ENCODE measurements around the gene HNRNPL. TPM values are rescaled to one million over a fixed set of nuclear protein-coding genes. Genes with fewer than 3 reads are reported as not detected.

HNRNPL gene
- polyA plus RNA-seq, 1 experiment = 316 TPM

DNA sequence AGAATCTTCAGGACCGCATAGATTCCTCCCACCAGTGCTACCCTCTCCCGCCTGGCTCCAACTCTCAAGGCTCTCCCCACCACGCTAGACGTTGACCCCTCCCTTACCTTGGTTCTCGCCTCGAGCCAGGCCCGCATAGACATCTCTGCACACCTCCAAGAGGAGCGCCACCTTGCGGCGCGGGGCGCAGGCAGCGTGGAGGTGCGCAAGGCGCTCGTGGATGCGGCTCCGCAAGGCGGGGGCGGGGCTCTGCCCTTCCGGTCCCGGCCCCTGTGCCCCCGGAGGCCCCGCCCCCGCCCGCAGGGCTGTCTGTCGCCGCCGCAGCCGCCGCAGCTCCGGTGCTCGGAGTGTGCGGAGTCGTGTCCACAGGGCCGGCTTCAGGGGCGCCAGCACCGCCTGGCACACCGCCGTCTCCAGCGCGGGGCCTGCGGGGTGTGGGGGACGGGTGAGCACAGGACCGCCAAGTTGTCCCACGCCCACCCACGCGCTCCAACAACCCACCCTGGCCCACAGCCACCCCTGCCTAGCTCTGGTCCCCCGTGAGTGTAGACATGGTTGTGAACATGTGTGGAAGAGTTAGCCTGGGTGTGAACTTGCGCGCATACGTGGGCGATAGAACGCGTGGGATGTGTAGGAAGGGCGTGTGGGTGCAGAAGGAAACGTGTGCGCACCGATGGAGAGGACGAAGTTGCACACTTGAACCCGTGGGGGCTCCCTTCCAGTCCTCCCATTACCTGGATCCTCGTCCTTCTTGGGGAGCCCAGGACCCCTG is 20.2 kb upstream of the HNRNPL start:
- ChIA-PET POLR2A (interaction anchor here (0.5 to 1.3 kb wide), 2 partner anchors 39 to 556 kb away, joined by 3 read pairs; partner anchors contain the start of gene ECH1), CTCF (interaction anchor here (0.8 to 1.3 kb wide), 9 partner anchors 9 to 467 kb away, joined by 3 to 9 read pairs (median 4); partner anchors contain the start of genes FAM98C, MRPS12, RINL and SARS2)
- TF ChIP-seq, protein P1, sequence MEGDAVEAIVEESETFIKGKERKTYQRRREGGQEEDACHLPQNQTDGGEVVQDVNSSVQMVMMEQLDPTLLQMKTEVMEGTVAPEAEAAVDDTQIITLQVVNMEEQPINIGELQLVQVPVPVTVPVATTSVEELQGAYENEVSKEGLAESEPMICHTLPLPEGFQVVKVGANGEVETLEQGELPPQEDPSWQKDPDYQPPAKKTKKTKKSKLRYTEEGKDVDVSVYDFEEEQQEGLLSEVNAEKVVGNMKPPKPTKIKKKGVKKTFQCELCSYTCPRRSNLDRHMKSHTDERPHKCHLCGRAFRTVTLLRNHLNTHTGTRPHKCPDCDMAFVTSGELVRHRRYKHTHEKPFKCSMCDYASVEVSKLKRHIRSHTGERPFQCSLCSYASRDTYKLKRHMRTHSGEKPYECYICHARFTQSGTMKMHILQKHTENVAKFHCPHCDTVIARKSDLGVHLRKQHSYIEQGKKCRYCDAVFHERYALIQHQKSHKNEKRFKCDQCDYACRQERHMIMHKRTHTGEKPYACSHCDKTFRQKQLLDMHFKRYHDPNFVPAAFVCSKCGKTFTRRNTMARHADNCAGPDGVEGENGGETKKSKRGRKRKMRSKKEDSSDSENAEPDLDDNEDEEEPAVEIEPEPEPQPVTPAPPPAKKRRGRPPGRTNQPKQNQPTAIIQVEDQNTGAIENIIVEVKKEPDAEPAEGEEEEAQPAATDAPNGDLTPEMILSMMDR (IDR thresholded peaks at IDR 0.05; ENCODE audit: low read depth, low read length) = peak; percentile 76
- H3K27ac ChIP-seq (ENCODE audit: low read depth, low read length) = peak overlapping the region; percentile 11
- H3K9me3 ChIP-seq (ENCODE audit: control insufficient read depth, insufficient read depth, low read length) = no peaks in the 10 kb centered on the region; the same call in 1 of the 2 replicates
- H3K27me3 ChIP-seq (ENCODE audit: control insufficient read depth, insufficient read depth, low read length) = no peaks in the 10 kb centered on the region
- H3K4me3 ChIP-seq (ENCODE audit: low read depth, low read length) = peak overlapping the region; percentile 61
- DNase-seq (ENCODE audit: low read depth, low spot score) = no peak

DNA sequence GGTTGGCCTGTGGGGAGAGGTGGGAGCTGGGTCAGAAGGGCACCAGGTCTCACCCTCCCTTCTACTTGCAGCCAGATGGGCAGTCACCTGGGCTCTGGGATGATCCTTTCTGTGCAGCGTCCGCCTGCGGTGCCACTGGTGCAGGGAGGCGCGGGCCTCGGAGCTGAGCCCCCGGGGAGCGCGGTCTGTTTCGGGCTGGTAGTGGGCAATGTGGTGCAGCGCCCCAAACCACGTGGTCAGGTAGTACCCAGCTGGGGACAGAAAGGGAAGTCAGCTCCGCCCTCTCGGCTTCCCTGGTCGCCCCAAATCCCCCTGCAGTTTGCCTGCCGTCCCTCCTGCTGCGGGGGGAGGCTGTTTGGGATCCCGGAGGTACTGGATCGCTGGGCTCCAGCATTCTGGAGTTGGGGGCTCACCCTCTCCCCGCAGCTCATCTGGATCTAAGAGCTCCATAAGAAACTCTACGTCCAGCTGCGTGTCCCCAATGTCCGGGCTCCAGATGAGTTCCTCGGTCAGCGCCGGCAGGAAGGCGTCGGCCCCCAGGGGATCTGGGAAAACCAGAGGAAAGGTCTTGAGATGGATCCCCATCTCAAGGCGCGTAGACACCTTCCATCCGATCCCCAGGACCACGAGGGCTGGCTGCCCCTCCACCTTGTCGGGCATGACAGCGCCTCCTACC is 19.5 kb upstream of the HNRNPL start:
- ChIA-PET POLR2A (interaction anchor here (1.3 kb wide), 1 partner anchor 38 kb away, joined by 3 read pairs; the partner anchor contains the start of gene ECH1), CTCF (interaction anchor here (0.6 to 1.3 kb wide), 13 partner anchors 9 to 466 kb away, joined by 3 to 9 read pairs (median 4); partner anchors contain the start of genes FAM98C, MRPS12, RINL and SARS2)
- TF ChIP-seq, protein P1 (IDR thresholded peaks at IDR 0.05; ENCODE audit: low read depth, low read length) = no peak
- DNase-seq (ENCODE audit: low read depth, low spot score) = no peak
- Histone ChIP-seq H3K9me3 (ENCODE audit: control insufficient read depth, insufficient read depth, low read length) (no peaks in the 10 kb centered on the region; the same call in 1 of the 2 replicates), H3K4me3 (ENCODE audit: low read depth, low read length) (peak overlapping the region; percentile 61), H3K27ac (ENCODE audit: low read depth, low read length) (peak overlapping the region; percentile 11), H3K27me3 (ENCODE audit: control insufficient read depth, insufficient read depth, low read length) (no peaks in the 10 kb centered on the region)

DNA sequence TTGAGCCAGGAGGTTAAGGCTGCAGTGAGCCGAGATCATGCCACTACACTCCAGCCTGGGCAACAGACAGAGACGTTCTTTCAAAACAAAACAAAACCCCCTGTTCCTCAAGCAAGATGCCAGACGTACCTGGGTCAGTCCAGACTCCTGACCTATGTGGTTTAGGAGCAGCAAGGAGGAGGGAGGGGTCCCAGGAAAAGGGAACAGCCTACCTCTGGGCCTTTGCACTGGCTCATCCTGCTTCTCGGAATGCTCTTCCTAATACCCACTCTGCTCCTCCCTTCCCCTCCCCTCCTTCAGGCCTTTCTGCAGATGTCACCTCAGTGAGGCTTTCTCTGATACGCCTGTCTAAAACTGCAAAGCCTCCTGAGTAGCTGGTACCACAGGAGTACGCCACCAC is 18.8 kb upstream of the HNRNPL start:
- TF ChIP-seq, protein P1 (IDR thresholded peaks at IDR 0.05; ENCODE audit: low read depth, low read length) = no peak
- H3K9me3 ChIP-seq (ENCODE audit: control insufficient read depth, insufficient read depth, low read length) = no peaks in the 10 kb centered on the region; the same call in 1 of the 2 replicates
- H3K4me3 ChIP-seq (ENCODE audit: low read depth, low read length) = no peak overlapping the region
- CTCF ChIA-PET = interaction anchor here (0.6 to 1.3 kb wide), 7 partner anchors 8 to 331 kb away, joined by 3 to 9 read pairs (median 4); no protein-coding TSS in a partner anchor
- POLR2A ChIA-PET = interaction anchor here (1.3 kb wide), 1 partner anchor 37 kb away, joined by 3 read pairs; the partner anchor contains the start of gene ECH1
- H3K27ac ChIP-seq (ENCODE audit: low read depth, low read length) = no peak overlapping the region
- no peaks in the 10 kb centered on the region for H3K27me3 ChIP-seq (ENCODE audit: control insufficient read depth, insufficient read depth, low read length)
- DNase-seq (ENCODE audit: low read depth, low spot score) = no peak

DNA sequence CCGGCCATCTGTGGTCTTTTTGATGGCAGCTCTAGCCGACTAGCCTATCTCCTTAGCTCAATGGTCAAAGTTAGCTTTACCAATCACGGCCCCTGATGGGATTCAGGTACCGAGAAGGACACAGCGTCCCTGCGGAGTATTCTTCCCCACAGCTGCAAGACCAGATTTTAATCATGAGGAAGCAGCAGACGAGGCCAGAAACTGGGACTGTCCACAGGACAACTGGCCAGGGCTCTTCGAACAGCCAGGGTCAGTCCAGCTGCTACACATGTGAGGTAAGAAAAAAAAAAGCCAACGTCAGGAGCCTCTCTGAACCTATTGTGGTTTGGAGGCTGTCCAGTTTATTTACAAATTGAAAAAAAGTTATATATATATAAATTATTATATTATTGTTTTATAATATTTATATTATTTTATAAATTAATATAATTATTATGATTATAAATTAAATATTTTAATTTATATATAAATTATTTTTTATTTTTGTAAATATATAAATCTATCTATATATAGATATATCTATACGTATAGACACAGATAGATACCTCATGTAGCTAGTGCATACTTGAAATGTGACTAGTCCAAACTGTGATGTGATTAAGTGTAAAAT is 17.5 kb upstream of the HNRNPL start:
- CTCF ChIA-PET = interaction anchor here (1.0 to 1.6 kb wide), 2 partner anchors 98 to 464 kb away, joined by 4 read pairs; partner anchors contain the start of gene FAM98C
- POLR2A ChIA-PET = interaction anchor here (0.6 kb wide), 1 partner anchor 176 kb away, joined by 3 read pairs; no protein-coding TSS in a partner anchor
- DNase-seq (ENCODE audit: low read depth, low spot score) = no peak
- no peaks in the 10 kb centered on the region for H3K27me3 ChIP-seq (ENCODE audit: control insufficient read depth, insufficient read depth, low read length)
- TF ChIP-seq, protein P1 (IDR thresholded peaks at IDR 0.05; ENCODE audit: low read depth, low read length) = no peak
- no peaks in the 10 kb centered on the region; the same call in 1 of the 2 replicates for H3K9me3 ChIP-seq (ENCODE audit: control insufficient read depth, insufficient read depth, low read length)
- no peak overlapping the region for H3K4me3 ChIP-seq (ENCODE audit: low read depth, low read length)
- H3K27ac ChIP-seq (ENCODE audit: low read depth, low read length) = no peak overlapping the region

All from AG04450 (cell line).